HUES6 (cell line): ENCODE measurements around the gene CCDC74A.
"Not testable (repeated sequence)": the region's sequence is repeated elsewhere in the genome, so short reads cannot be mapped to it uniquely, and the experiment has no call there.

Experiments used
- H3K27ac ChIP-seq: 2 replicates; pipeline ENCODE4 v1.7.0; 2013; ENCODE audit warnings: low read depth, mild to moderate bottlenecking, low read length, inconsistent platforms
- H3K27me3 ChIP-seq: 2 replicates; pipeline ENCODE4 v1.6.1; 2013; ENCODE audit warnings: low read length; ENCODE audit not compliant: control insufficient read depth, insufficient read depth
- H3K36me3 ChIP-seq: 2 replicates; pipeline ENCODE4 v1.6.1; 2013; ENCODE audit warnings: low read length; ENCODE audit not compliant: control insufficient read depth, insufficient read depth
- H3K4me1 ChIP-seq: 2 replicates; pipeline ENCODE4 v1.6.1; 2013; ENCODE audit warnings: low read length; ENCODE audit not compliant: control insufficient read depth, insufficient read depth
- H3K4me3 ChIP-seq: 2 replicates; pipeline ENCODE4 v1.5.1; 2013; ENCODE audit warnings: low read depth, low read length
- H3K9ac ChIP-seq: one replicate; pipeline ENCODE4 v1.6.1; 2013; ENCODE audit warnings: mild to moderate bottlenecking, low read length
- H3K9me3 ChIP-seq: 2 replicates; pipeline ENCODE4 v1.6.1; 2013; ENCODE audit warnings: low read depth, low read length; ENCODE audit not compliant: control insufficient read depth, insufficient read depth

CCDC74A gene

DNA sequence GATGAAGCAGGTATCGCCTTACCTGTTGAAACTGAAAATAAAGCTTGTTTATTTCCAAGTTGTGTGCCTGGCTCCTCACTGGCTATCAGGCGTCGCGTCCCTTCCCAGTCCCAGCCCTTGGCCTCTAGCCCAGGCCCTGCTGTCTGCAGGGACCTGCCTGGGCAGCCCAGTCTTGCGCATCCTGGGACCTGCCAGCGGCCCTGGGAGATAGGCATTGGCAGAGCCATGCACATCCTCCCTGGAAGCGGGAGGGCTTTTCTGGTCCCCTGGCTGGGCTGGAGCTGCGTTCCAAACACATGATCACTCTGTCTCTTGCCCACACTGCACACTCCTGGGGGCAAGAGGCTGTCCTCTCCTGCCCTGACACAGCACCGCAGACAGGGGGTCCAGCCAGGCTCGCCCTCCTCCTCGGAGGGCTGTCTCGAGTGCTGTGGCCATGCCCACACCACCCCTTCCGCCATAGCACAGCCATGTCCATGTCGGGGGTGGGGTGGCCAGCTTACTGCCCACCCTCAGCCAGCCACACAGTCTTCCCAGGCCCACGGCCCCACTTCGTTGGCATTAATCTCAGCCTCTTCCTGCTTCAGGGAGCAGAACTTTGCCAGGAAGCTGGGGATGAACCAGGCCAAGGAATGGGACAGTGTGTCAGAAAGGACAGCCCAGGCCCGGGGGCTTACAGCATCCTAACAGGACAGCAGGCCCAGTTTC is 6.1 kb downstream of the CCDC74A start:
- H3K4me3 ChIP-seq, H3K27ac ChIP-seq, H3K9me3 ChIP-seq, H3K4me1 ChIP-seq, H3K27me3 ChIP-seq, H3K36me3 ChIP-seq, H3K9ac ChIP-seq: not testable (repeated sequence)

DNA sequence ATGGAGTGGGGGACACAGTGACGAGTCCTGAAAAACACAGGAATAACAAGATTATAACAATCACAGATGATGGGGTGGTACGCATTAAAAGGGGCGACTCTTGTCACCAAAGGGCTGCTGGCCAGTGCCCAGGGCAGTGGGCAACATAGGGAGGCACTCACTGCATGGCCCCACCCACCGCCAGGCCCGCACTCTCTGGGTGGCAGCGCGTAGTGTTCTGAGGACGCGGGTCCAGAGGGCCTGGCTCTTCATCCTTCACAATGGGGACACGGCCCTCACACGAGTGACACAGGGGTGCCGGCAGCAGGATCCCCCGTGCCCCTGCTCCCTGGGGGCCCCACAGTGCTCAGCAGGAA is 6.6 kb downstream of the CCDC74A start:
- not testable (repeated sequence) for H3K27me3 ChIP-seq, H3K27ac ChIP-seq, H3K9me3 ChIP-seq, H3K36me3 ChIP-seq, H3K4me3 ChIP-seq, H3K9ac ChIP-seq, H3K4me1 ChIP-seq

DNA sequence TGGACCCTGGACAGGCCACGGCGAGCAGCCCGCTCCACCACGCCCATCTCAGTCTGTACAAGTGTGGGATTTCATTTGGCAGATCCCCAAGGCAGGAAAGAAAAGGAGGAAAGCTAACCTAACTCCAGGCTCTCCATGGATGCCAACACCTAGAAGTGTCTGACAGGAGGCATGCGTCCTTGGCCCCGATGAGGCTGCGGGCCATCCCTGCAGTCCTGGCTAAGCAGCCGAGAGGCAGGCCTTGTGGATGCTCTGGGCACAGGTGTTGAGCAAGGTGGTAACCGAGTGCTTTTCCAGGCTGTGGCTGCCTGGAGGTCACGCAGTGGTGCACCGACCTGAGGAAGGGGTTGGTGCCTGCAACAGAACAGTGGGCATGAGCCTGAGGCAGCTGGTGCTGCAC is 7.3 kb downstream of the CCDC74A start:
- not testable (repeated sequence) for H3K36me3 ChIP-seq, H3K27ac ChIP-seq, H3K4me1 ChIP-seq, H3K9ac ChIP-seq, H3K9me3 ChIP-seq, H3K4me3 ChIP-seq, H3K27me3 ChIP-seq

DNA sequence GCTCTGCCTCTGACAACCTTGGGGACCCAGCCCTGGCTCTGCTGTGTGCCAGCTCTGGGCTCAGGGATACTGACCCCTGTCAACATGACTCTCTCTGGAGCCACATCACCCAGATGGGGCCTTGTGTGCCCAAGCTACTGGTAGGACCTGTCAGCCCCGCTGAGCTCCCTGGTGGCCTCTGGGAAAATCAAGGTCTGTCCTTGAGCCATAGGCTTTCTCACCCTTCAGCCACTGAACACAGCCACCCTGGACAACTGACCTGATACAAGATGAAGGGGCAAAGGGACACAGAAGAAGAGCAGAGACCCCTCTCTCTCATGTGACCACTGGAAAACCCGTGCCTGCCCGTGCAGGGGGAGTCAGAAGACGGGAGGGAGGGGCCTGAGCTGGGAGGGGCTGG is 7.8 kb downstream of the CCDC74A start:
- no peak overlapping the region for H3K4me3 ChIP-seq
- H3K9me3 ChIP-seq = no peaks in the 10 kb centered on the region
- no peaks in the 10 kb centered on the region for H3K36me3 ChIP-seq
- H3K4me1 ChIP-seq = no peaks in the 10 kb centered on the region
- H3K27ac ChIP-seq = no peak overlapping the region
- H3K9ac ChIP-seq = no peak overlapping the region
- H3K27me3 ChIP-seq = no peaks in the 10 kb centered on the region

GRCh38 chr2:131535951-131536826 is 8.5 kb downstream of the CCDC74A start:
- H3K4me3 ChIP-seq, H3K27ac ChIP-seq, H3K9me3 ChIP-seq, H3K36me3 ChIP-seq, H3K9ac ChIP-seq, H3K27me3 ChIP-seq, H3K4me1 ChIP-seq: not testable (repeated sequence)

- H3K9ac ChIP-seq, H3K9me3 ChIP-seq, H3K36me3 ChIP-seq, H3K27ac ChIP-seq, H3K4me1 ChIP-seq, H3K27me3 ChIP-seq, H3K4me3 ChIP-seq: not testable (repeated sequence)
Observed at GRCh38 chr2:131536841-131537240, 9.2 kb downstream of the CCDC74A start.

GRCh38 chr2:131538856-131539255 is 11.2 kb downstream of the CCDC74A start:
- not testable (repeated sequence) for H3K36me3 ChIP-seq

DNA sequence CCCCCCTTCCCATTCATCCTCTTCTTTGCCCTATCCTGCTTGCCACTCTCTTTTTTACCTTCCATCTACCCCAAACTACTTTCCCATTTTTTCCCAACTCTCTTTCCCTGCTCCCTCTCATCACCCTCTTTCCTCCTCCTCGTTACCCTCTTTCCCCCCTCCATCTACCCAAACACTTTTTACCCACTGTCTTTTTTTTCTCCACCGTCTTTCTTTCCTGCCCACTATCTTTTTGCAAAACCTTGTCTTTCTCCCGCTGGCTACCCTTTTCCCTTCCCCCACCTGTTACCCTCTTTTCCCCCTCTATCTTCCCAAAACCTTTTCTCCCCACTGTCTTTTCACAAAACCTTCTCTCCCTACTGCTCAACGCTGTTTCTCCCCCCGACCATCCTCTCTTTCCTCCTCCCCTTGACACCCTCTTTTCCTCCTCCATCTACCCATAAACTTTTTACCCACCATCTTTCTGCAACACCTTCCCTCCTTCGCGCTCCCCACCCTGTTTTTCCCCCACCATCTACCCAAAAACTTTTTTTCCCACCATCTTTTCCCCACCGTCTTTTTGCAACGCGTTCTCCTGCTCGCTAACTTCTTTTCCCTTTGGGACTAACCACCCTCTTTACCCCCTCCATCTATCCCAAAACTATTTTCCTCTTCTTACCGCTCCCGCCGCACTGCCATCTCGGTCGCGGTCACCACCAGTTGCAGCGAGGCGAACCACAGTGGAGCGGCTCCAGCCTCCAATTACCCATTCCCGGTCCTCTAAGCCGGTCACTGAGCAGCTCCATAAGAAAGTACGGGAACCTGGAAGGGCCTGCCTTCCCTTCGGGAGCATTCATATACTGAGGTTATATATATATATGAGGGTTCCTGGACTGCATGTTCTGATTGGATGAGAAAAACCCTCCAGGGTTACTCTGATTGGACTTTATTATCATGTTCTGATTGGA is 15.0 kb downstream of the CCDC74A start:
- Histone ChIP-seq H3K4me1 (no peaks in the 10 kb centered on the region), H3K4me3 (peak overlapping the region; percentile 15; the same call in 1 of the 2 replicates), H3K27ac (no peak overlapping the region), H3K36me3 (no peaks in the 10 kb centered on the region), H3K9me3 (no peaks in the 10 kb centered on the region), H3K27me3 (peaks cover 5% of the 10 kb centered on the region; the same call in 1 of the 2 replicates), H3K9ac (no peak overlapping the region)

More at GRCh38 chr2:131538856-131539255, 11.2 kb downstream of the CCDC74A start:
- not testable (repeated sequence) for H3K27me3 ChIP-seq, H3K9me3 ChIP-seq, H3K9ac ChIP-seq, H3K4me1 ChIP-seq, H3K4me3 ChIP-seq, H3K27ac ChIP-seq

GRCh38 chr2:131543385-131543891 is 15.8 kb downstream of the CCDC74A start:
- Histone ChIP-seq H3K27ac (no peak overlapping the region), H3K9ac (no peak overlapping the region), H3K4me1 (no peaks in the 10 kb centered on the region), H3K36me3 (no peaks in the 10 kb centered on the region), H3K9me3 (no peaks in the 10 kb centered on the region), H3K4me3 (peak overlapping the region; percentile 24; the same call in 1 of the 2 replicates), H3K27me3 (peaks cover 5% of the 10 kb centered on the region; the same call in 1 of the 2 replicates)

DNA sequence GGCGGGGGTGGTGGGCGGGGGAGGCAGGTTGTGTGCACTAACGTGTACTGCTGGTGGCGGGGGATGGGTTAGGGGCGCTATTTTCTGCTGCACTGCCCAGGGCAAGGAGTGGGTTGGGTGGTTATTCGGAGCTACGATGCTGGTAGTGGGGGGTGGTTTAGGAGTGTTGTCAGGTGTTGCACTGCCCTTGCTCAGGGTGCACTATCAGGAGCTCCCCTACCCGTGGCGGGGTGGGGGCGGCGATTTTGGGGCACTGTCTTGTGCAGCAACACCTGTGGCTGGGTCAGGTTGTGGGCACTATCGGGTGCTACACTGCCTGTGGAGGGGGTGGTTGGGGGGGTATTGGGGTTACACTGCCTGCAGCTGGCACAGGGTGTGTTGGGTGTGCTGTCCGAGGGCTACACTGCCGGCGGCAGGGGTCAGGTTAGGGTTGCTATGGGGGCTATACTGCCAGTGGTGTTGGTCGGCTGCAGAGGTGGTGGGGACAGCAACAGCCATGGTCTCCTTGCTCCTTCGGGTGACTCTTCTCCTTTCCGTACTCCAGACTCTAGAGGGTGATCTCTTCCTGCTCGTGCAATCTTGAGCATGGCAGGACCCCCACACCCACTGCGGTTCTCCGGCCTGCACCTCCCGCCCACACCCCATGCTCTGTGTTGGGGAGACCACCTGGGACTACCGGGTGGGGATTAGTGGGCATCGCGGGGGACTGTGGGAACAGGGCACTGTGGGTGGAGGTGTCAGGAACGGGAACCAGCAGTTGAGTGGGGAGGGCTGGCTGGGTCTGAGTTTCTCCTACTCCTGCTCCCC is 16.5 kb downstream of the CCDC74A start:
- H3K27ac ChIP-seq, H3K36me3 ChIP-seq, H3K4me3 ChIP-seq, H3K9me3 ChIP-seq, H3K9ac ChIP-seq, H3K27me3 ChIP-seq, H3K4me1 ChIP-seq: not testable (repeated sequence)
